Right renal cortex interstitium (tissue), 3 donors: ENCODE data around the gene PRDX1. TPM values are rescaled to one million over a fixed set of nuclear protein-coding genes. Genes with fewer than 3 reads are reported as not detected.
"Not testable (repeated sequence)": the region's sequence is repeated elsewhere in the genome, so short reads cannot be mapped to it uniquely, and the experiment has no call there.

Source experiments
- DNase-seq, 3 donors: peaks; one replicate each; pipeline ENCODE4 v3.0.0-alpha.2; 2013; ENCODE audit warnings: low read depth in 3 of 3, low spot score in 2 of 3
- polyA plus RNA-seq, 3 donors: library from polyadenylated mRNA; unstranded; fragments of 120-200 nt; gene quantifications; one replicate each; pipeline ENCODE4 v1.2.1, GENCODE V29; 2013; ENCODE audit not compliant: insufficient read length in 3 of 3

The PRDX1 gene
- polyA plus RNA-seq, 3 donors = 355 to 403 (median 387) TPM

- no peak for DNase-seq
Observed at GRCh38 chr1:45536886-45537285, 15.2 kb upstream of the PRDX1 start.

GRCh38 chr1:45535988-45536766 is 14.5 kb upstream of the PRDX1 start:
- DNase-seq = no peak

- DNase-seq = no peak
Observed at GRCh38 chr1:45531873-45532272, 10.2 kb upstream of the PRDX1 start.

GRCh38 chr1:45530632-45531135 is 9.0 kb upstream of the PRDX1 start:
- DNase-seq = no peak

GRCh38 chr1:45526135-45526644 is 4.5 kb upstream of the PRDX1 start:
- DNase-seq = no peak

- DNase-seq = not testable (repeated sequence)
Observed at GRCh38 chr1:45523975-45524374, 2.3 kb upstream of the PRDX1 start.

- not testable (repeated sequence) for DNase-seq
Observed at GRCh38 chr1:45523516-45523915, 1.8 kb upstream of the PRDX1 start.

- DNase-seq = peak in 1 of 3 donors; percentile 27
Observed at GRCh38 chr1:45522324-45523104, 830 bp upstream of the PRDX1 start.

GRCh38 chr1:45519774-45520173 is 1.9 kb downstream of the PRDX1 start:
- DNase-seq = not testable (repeated sequence)

GRCh38 chr1:45518910-45519309 is 2.8 kb downstream of the PRDX1 start:
- no peak for DNase-seq

- not testable (repeated sequence) for DNase-seq
Observed at GRCh38 chr1:45518366-45518765, 3.3 kb downstream of the PRDX1 start.

GRCh38 chr1:45516465-45516864 is 5.2 kb downstream of the PRDX1 start:
- DNase-seq = no peak

- DNase-seq = no peak
Observed at GRCh38 chr1:45516036-45516435, 5.6 kb downstream of the PRDX1 start.

- not testable (repeated sequence) for DNase-seq
Observed at GRCh38 chr1:45513532-45514260, 8.0 kb downstream of the PRDX1 start.

GRCh38 chr1:45512641-45513054 is 9.0 kb downstream of the PRDX1 start:
- peak in 1 of 3 donors; percentile 49 for DNase-seq

- no peak for DNase-seq
Observed at GRCh38 chr1:45510972-45511527, 10.6 kb downstream of the PRDX1 start.

- DNase-seq = no peak
Observed at GRCh38 chr1:45510036-45510971, 11.4 kb downstream of the PRDX1 start.

GRCh38 chr1:45508295-45509151 is 13.2 kb downstream of the PRDX1 start:
- DNase-seq = no peak
